AG04449 (cell line): ENCODE results near the gene DPH1.

Source experiments
- CTCF ChIA-PET: fragments of 350-600 bp; formaldehyde crosslinking; extraction: SDS; loops from one replicate; lab custom pipeline; 2021; ENCODE audit warnings: antibody characterized with exemption; lab: Yijun Ruan, JAX
- POLR2A ChIA-PET: fragments of 400-600, 350-600 bp; formaldehyde crosslinking; extraction: SDS; loops from one replicate; lab custom pipeline; 2020; ENCODE audit warnings: antibody characterized with exemption, inconsistent platforms; lab: Yijun Ruan, JAX
- DNase-seq: peaks from one replicate; pipeline ENCODE4 v3.0.0-alpha.2; 2010; ENCODE audit warnings: low read depth, low spot score
- H3K4me3 ChIP-seq: 2 replicates; pipeline ENCODE4 v1.5.1; 2011; ENCODE audit warnings: low read depth, mild to moderate bottlenecking, control low read depth, low read length
- TF ChIP-seq, protein P1 (sequence below): IDR thresholded peaks from one replicate; pipeline ENCODE4 v1.5.1; 2011; ENCODE audit warnings: mild to moderate bottlenecking, moderate library complexity, low read length, control low read depth, inconsistent platforms; ENCODE audit not compliant: insufficient read depth; ENCODE audit errors: missing control alignments

DPH1 gene

DNA sequence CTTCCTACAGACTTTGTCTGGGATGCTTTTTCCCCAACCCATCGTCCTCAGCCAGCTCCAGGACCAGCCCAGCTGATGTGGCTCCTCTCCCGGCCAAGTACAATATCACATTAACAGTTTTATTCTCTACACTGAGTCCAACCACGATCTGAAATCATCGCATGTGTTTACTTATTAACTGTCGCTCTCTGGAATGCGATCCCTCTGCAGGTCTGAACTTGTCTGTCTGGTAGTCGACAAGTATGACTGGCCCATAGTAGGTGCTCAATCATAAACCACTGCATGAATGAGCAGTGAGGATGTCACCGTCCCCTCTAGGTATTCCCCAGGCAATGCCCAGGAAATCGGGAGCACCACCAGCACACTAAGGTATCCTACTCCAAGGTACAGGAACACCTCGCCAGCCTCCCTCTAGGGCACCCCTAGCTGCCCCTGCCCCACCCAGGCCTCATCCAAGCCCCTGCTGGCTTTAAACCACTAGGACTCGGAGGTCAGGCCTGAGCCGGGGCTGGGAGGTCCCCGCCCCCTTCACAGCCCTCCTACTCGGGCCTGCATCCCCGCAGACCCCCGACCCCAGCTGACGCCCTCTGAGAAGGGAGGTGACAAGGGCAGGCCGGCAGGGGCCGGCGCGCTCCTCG, 32.5 kb upstream of the DPH1 start:
- CTCF ChIA-PET = no interaction called here
- POLR2A ChIA-PET = no interaction called here

DNA sequence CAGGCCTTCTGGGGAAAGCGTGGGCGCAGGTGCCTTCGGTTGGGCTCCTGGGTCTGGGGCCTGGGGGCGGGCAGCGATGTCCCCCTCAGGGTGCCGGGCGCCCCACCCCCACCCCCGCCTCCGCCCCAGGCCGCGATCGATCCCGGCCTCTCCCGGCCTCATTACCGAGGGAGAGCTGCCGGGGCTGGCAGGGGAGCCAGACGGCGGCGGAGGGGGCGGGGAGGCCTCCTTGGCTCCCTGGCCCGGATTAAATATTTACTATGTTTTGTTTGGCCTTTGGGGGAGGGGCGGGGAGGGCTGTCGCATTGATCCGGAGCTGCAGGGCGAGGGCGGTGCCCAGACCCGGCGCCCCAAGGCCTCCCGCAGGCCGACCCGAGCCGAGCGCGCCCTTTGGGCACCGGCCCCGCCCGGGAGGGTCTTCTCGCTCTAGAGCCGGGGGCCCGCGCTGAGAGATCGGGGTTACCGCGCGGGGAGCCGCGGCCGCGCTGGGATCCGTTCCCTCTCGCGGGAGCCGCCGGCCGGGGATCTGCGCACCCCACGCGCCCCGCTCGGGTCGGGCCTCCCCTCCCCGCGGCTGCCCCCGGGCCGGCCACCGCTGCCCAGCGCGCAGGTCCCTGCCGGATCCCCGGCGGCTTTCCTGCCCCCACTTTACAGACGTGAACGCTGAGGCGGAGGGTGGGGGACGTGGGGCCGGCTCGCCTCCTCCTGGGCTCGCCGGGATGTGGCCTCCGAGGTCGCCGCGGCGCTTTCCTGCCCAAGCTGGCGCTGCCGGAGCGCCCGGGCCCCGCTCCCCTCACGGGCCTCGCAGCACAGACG, 31.8 kb upstream of the DPH1 start:
- POLR2A ChIA-PET = no interaction called here
- DNase-seq = no peak
- TF ChIP-seq, protein P1, sequence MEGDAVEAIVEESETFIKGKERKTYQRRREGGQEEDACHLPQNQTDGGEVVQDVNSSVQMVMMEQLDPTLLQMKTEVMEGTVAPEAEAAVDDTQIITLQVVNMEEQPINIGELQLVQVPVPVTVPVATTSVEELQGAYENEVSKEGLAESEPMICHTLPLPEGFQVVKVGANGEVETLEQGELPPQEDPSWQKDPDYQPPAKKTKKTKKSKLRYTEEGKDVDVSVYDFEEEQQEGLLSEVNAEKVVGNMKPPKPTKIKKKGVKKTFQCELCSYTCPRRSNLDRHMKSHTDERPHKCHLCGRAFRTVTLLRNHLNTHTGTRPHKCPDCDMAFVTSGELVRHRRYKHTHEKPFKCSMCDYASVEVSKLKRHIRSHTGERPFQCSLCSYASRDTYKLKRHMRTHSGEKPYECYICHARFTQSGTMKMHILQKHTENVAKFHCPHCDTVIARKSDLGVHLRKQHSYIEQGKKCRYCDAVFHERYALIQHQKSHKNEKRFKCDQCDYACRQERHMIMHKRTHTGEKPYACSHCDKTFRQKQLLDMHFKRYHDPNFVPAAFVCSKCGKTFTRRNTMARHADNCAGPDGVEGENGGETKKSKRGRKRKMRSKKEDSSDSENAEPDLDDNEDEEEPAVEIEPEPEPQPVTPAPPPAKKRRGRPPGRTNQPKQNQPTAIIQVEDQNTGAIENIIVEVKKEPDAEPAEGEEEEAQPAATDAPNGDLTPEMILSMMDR = no peak
- CTCF ChIA-PET = interaction anchor here (2.0 kb wide), 1 partner anchor 89 kb away, joined by 5 read pairs; no protein-coding TSS in a partner anchor
- H3K4me3 ChIP-seq = no peak overlapping the region

More for the DNA sequence above, 32.5 kb upstream of the DPH1 start:
- no peak overlapping the region for H3K4me3 ChIP-seq
- DNase-seq = no peak
- TF ChIP-seq, protein P1 = no peak

DNA sequence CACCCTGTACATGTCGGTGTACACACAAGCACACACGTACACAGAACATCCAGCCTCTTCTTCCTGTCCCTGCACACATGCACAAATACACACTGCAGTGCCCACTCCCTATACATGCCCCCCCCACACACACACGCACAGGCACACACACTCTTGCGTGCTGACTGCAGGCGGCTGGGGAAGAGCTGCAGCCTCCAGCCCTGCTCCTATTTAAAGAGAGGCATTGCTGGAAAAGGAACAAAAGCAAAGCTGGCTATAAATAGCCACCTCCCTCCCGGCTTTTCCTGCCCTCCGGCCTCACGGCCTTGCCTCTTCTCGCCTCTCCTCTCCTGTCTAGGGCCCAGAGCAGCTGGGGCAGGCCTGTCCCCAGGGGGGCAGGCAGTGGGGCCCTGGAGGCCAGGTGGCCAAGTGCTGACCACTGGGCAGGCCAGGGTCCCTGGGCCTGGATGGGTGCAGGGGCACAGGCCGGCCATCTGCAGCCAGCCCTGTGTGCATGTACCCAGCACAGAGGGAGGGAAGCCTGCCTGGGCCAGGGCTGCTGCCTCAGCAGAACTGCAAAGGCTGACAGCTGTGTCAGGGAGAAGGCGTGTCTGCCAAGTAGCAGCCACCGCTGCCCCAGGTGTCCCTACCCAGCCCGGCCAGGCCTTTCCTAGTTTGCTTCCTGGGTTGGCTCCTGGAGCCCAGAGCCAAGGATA, 30.2 kb upstream of the DPH1 start:
- POLR2A ChIA-PET = interaction anchor here (1.0 kb wide), 1 partner anchor 12 kb away, joined by 3 read pairs; no protein-coding TSS in a partner anchor
- TF ChIP-seq, protein P1 = no peak
- CTCF ChIA-PET = interaction anchor here (0.6 to 2.0 kb wide), 3 partner anchors 15 to 91 kb away, joined by 3 to 5 read pairs (median 3); no protein-coding TSS in a partner anchor
- H3K4me3 ChIP-seq = no peak overlapping the region
- DNase-seq = no peak

DNA sequence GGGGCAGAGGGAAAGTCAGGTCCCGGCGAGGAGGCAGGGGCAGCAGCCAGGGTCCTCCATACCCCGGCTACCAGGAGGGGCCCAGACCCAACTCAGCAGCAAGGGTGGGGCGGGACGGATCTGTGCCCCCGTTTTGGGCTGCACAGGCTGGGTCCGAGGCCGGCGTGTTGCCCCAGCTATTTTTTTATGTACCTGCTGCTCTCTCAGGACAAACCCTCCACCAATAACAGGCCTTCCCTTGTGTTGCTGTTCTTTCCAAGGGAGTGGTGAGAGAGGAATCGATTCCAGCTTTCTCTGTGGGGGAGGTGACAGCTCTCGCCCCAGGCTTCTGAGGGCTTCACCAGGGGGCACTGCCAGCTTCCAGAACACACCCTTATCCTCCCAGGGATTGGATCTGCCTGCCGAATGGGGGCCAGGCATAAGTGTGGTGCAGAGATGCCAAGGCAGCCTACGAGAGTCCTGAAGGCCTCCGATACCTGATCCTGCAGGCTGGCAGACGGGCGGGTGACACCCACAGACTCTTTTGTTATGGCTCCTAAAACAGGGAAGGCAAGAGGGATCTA, 27.1 kb upstream of the DPH1 start:
- CTCF ChIA-PET = interaction anchor here (1.0 to 1.8 kb wide), 2 partner anchors 23 to 94 kb away, joined by 3 to 5 read pairs; no protein-coding TSS in a partner anchor
- H3K4me3 ChIP-seq = no peak overlapping the region
- no peak for DNase-seq
- POLR2A ChIA-PET = no interaction called here
- TF ChIP-seq, protein P1 = no peak

DNA sequence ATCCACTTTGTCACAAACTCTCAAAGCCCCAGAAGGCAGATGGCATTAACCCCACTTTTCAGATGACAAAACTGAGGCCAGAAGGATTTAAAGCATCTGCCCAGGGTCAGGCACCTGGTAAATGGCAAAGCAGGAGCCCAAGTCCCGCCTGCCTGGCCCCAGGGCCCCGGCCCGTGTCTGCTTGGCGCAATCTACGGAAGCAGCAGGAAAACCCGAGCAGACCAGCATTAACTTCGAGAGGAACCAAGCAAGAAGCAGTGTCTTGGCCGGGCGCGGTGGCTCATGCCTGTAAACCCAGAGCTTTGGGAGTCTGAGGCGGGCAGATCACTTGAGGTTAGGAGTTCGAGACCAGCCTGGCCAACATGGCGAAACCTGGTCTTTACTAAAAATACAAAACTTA, 26.4 kb upstream of the DPH1 start:
- POLR2A ChIA-PET = no interaction called here
- no peak for DNase-seq
- TF ChIP-seq, protein P1 = no peak
- H3K4me3 ChIP-seq = no peak overlapping the region
- CTCF ChIA-PET = interaction anchor here (1.8 kb wide), 1 partner anchor 95 kb away, joined by 5 read pairs; no protein-coding TSS in a partner anchor
